Activated CD8-positive, alpha-beta memory T cell treated with anti-CD3 and anti-CD28 coated beads for 4 hours (primary cell): ENCODE data around the gene POLR2L.

Source experiments
- DNase-seq, 2 donors: peaks; one replicate each; pipeline ENCODE4 v3.0.0-alpha.2; 2020; ENCODE audit warnings: low read depth in 2 of 2

POLR2L gene

DNA sequence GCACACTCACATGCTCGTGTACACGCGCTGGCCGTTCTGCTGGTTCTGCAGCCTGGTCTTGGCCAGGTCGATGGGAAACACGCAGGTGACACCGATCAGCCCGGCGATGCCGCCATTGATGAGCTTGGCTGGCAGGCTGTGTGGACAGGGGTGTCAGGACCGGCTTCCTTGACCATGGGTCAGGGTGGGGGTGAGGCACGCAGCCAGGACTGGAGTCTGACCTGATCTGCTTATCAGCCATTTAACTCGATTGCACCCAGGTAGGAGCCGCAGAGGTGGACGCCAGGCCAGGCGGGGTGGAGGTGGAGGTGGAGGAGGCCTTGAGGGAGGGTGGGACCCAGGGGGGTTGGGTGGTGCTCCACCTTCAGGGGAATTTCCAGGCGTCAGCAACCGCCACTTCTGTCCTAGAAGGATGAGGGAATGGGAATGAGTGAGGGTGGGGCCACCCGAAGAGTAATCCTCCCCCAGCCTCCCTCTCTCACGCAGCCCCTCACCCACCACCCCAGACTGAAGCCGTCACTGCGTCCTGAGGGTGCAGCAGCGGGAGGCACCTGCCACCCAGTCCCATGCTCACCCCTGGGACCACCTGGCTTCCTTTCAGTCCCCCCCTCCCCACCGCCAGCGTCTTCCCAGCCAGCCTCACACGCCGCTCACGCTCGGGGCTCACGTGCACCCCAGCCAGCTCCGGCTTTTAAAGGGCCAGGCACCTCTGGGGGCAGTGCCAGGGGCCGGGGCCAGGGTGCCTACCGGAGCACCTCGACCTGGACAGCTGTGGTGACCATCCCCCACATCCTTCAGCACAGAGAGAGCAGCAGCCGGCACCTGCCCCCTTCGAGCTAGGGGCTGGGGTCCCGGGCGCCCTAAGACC, 47.3 kb downstream of the POLR2L start:
- no peak for DNase-seq

DNA sequence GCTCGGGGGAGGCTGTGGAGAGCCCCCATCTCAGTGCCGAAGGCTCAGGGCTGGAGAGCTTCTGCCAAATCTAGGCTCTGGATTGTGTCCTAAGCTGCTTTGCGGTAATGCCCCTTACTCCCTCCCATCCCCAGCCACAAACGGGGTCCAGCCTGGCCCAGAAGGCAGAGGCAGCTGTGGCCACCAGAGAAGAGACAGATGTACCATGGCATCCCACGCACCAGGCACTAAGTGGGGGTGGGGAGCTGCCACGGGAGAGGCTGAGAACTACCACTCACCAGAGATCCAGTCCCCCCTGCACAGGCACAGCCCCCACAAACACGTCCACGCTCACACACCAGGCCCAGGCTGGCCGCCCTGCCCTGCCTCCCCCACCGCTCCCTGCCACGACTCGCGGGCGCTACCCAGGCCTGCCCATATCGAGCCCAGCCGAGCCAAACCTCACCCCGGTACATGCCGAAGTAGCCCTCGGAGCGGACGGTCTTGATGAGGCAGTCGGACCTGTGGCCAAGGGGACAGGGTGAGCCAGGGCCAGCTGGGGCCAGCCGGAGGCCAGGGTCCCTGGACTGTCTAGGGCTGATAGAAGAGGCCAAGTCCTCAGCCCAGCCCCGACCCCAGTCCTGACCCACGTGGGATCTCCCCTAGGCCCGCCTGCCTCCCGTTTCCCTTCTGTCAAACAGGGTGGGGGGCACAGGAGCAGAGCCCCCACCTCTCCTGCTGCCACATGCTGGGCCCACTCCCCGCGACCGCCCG, 48.1 kb downstream of the POLR2L start:
- no peak for DNase-seq

DNA sequence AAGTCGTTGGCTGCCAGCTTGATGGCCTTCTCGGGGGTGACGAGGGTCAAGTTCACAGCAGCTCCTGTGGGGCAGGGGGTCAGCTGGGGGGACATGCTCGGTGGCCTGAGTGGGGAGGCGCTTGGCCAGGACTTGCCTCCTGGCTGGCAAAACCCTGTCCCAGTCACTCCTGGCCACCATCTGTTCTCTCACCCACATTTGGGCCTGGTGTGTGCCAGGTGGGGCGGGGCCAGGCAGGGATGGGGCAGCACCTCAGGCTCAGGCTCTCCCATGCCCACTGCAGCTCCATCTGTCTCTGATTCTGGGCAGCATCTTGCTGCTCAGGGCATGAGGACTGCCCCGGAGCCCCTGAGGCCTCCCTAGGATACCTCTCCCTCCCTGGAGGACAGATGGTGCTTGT, 48.8 kb downstream of the POLR2L start:
- no peak for DNase-seq

DNA sequence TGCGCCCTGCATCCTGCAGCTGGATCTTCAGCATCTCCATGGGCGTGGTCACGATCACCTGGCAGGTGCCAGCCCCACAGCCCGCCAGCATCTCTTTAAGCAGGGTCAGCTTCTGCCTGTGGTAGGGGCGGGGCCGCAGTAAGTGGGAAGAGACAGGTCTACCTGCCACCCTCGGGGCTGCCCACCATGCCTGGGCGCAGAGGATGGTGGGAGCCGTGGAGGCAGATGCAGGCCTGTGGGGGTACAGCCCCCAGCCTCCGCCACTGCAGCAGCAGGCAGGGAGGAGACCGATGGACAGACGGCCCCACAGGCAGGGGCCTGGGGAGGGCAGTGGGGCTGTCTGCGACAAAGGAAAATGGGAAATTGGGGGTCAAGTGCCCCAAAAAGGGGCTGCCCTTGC, 49.5 kb downstream of the POLR2L start:
- DNase-seq = no peak

DNA sequence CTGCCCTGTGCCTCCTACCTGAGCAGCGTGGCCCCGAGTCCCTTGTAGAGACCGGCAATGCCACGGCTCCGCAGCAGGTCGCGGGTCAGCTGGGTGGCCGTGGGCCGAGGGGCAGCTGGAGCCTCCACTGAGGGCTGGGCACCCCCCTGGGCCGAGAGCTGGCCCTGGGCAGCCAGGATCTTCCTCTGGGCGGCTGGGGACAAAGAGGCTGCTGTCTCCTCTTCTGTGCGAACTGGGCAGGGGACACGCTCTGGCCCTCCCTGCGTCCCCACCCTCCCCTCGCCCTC, 49.9 kb downstream of the POLR2L start:
- DNase-seq = no peak

DNA sequence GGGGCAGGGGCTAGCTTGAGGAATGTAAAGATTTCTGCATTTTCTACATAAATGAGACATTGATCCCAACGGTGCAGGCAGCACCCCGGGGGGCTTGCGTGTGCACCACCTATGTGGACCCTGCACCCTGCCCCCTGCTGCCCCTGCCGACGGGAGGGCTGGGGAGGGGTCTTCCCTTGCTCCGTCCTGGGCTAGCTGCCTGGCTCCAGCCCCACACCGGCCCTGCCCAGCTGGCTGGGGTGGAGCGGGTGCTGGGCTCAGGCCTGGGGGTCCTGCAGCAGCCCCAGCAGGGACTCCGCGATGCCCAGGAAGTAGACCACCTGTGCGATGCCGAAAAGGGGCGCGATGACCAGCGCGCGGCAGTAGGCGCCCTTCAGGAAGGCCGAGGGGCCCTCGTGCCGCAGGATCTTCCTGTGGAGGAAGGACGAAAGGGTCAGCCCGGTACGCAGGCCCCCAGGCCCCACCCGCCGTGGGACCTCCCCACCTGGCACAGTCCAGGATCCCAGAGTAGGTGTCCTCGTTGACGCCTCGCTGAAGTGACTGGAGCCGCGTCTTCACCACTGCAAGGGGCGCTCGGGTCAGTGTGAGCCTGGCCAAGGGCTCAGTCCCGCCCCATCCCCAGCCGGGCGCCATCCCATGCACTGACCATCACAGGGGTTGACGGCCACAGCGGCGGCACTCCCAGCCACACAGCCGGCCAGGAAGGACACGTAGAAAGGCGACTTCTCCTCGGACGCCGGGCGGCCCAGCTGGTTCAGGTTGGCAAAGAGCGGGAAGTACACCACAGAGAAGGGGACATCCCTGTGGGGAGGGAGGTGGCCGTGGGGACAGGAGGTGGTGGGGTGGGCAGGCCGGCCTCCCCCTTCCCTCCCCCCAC, 50.4 kb downstream of the POLR2L start:
- no peak for DNase-seq

DNA sequence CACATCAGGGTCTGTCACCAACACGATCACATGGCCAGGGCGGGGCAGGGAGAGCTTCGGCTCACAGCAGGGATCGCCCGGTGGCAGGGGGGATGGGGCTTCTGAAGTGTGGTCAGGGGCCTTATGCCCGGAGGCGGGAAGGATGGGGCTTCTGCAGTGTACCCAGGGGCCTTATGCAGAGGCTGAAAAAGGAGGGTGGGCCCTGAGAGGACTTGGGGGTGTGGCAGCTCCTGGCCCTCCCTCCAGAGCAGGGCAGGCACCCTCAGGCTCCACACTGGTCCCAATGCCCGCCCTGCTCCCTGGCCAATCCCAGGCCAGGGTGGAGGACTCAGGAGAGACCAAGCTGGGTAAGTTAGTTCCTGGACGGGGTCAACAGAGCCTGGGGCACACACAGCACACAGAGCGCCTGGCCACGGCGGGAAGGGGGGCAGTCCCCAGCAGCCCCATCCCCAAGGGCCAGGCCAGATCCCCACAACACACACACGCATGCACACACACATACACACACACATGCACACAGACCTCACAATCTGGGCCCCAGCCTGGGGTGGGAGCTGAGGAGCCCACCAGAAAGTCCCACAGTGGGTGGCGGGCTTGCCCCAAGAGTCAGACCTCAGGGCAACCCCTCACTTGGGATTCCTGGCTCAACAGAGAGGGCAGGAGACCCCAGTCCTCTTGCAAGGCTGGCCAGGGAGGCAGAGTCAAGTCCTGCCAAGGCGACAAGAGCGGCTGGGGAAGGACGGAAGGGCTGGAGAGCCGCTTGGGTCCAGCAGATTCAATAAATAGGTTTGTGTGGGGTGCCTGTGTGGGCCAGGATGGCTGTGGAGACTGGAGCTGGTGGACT, 51.4 kb downstream of the POLR2L start:
- no peak for DNase-seq

DNA sequence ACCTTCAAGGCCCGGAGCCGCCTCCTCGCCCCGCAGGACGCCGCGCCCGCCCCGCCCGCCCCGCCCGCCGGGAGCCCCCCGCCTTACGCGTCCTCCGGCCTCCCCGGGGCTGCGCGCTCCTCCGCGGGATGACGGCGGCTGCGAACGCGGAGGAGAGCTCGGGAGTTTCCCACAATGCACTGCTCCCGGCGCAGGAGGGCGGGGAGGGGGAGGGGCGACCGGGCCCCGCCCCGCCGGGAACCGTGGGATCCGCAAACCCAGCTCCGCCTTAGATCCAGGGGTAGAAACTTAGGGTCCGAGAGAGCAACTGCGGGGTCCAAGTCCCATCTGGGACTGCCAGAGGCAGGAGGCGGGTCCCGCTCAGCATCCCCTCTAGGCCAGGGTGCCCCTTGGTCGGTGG, 52.4 kb downstream of the POLR2L start, which contains the start of gene CEND1:
Gene CEND1 (minus strand): TSS at position 148 of the 400 bp plus-strand sequence. CDS start 1,514 bp downstream, outside the sequence.
- no peak for DNase-seq
